GM18870 (cell line): ENCODE results near the gene TSEN54.

ENCODE experiments used
- ATAC-seq: cut with Tn5 transposase; IDR thresholded peaks from one replicate; pipeline ENCODE4 v1.9.1; 2021; ENCODE audit warnings: moderate library complexity; ENCODE audit not compliant: unreplicated experiment

The TSEN54 gene

GRCh38 chr17:75558666-75559530, 42.6 kb downstream of the TSEN54 start:
- ATAC-seq: no peak

- no peak for ATAC-seq
These were observed 43.7 kb downstream of the TSEN54 start for GRCh38 chr17:75559958-75560533.

DNA sequence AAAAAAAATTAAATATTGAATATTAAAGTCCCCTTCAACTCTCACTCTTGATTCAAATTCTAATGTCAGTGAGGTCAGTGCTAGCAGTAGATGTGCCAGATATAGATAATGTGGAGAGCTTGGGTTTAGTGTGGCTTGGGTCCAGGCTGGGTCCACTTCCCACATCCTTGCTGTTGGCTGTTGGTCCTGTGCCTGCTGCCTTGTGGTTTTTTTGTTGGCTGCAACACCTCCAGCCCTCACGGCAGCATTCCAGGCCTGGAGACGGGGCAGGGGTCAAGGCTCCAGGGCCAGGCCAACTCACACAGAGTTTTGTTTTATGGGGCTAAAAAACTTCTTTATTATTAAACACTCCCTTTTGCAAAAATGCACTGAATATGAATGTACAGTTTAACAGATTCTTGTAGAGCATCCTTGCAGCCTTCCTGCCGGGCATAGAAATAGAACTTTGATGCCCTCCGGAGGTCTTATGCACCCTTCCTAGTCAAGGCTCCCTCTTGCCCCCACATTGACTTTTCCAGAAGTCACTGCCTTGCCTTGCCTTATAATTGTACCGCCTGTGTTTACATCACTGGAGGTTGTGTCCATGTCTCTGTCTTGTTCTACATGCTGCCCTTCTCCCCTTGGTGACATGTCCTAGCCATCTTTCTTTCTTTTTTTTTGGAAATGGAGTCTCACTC, 45.7 kb downstream of the TSEN54 start:
- no peak for ATAC-seq

- no peak for ATAC-seq
These were observed 46.9 kb downstream of the TSEN54 start for GRCh38 chr17:75563063-75563758.

DNA sequence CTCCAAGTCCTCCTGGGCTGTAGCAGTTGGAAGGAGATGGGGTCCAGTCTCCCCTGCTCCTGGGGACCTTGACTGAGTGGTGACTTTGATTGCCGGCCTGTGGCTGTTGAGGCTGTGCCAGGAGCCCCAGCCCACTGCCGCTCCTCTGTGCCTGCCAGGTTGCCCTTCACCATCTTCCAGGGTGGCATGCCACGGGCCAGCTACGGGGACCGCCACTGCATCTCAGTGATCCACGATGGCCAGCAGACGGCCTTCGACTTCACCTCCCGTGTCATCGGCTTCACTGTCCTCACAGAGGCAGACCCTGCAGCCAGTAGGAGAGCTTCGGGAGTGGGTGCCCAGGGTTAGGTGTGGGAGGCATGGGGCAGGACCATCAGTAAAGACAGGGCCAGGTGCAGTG, 47.9 kb downstream of the TSEN54 start:
- no peak for ATAC-seq

GRCh38 chr17:75565066-75565465, 48.7 kb downstream of the TSEN54 start:
- no peak for ATAC-seq

DNA sequence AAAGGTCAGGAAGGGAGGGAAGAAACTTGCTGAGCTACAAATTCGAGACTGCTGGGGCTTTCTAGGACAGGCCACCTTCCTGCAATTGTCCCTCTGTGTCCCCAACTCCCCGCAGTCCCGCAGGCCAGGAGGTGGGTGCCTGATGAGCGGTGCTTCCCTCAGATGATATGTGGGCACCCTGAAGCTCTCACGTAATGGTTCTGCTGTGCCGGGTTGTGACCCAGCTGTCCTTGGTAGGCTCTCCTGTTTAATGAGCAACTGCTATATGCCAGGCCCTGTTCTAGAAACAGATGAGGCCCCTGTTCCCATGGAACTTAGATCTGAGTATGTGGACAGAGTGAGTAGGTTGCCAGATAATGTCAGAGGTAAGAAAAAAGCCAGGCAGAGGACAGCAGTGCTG, 49.3 kb downstream of the TSEN54 start:
- ATAC-seq: no peak

- no peak for ATAC-seq
These were observed 50.1 kb downstream of the TSEN54 start for GRCh38 chr17:75566416-75566815.

GRCh38 chr17:75566834-75567233, 50.5 kb downstream of the TSEN54 start:
- ATAC-seq: no peak

DNA sequence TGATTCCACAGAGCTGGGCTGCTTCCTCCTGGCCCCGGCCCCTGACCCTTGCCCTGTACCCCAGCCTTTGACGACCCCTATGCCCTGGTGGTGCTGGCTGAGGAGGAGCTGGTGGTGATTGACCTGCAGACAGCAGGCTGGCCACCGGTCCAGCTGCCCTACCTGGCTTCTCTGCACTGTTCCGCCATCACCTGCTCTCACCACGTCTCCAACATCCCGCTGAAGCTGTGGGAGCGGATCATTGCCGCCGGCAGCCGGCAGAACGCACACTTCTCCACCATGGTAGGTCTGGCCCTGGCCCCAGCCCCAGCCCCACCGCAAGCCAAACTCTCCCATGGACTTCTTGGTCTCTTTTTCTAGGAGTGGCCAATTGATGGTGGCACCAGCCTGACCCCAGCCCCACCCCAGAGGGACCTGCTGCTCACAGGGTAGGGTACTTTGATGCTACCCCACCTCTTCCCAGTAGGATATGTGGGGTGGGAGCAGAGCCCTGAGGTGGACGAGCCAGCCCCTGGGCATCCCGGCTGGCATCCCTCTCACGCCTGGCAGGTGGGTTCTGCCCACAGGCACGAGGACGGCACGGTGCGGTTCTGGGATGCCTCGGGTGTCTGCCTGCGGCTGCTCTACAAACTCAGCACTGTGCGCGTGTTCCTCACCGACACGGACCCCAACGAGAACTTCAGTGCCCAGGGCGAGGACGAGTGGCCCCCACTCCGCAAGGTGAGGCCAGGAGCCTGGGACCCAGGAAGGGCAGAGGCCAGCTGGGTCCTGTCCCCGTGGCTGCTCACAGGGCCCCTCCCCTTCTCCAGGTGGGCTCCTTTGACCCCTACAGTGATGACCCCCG, 52.3 kb downstream of the TSEN54 start:
- ATAC-seq: no peak

DNA sequence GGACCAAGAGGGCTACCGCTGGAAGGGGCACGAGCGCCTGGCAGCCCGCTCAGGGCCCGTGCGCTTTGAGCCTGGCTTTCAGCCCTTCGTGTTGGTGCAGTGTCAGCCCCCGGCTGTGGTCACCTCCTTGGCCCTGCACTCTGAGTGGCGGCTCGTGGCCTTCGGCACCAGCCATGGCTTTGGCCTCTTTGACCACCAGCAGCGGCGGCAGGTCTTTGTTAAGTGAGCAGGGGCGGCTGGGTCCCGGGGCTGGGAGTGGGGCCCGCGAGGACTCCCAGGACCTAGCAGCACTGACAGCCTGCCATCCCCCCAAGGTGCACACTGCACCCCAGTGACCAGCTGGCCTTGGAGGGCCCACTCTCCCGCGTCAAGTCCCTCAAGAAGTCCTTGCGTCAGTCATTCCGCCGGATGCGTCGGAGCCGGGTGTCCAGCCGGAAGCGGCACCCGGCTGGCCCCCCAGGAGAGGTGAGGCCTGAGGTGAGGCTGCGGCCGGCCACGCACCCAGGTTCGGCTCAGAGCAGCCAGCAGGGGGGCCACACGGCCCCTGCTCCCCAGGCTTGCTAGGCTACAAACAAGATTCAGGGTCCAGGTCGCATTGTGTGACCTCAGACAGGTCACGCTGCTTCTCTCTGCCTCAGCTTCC, 53.8 kb downstream of the TSEN54 start:
- no peak for ATAC-seq

DNA sequence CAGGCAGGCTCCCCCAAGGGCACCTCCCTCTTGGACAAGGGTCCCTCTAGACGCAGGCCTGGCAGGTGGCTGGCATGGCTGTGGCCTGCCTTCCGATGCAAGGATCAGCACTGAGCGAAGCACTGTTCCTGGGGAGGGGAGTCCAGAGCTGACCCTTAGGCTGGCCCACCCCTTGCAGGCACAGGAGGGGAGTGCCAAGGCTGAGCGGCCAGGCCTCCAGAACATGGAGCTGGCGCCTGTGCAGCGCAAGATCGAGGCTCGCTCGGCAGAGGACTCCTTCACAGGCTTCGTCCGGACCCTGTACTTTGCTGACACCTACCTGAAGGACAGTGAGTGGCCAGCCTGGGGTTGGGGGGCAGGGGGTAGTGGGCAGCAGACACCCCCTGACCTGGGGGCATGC, 54.4 kb downstream of the TSEN54 start:
- no peak for ATAC-seq

DNA sequence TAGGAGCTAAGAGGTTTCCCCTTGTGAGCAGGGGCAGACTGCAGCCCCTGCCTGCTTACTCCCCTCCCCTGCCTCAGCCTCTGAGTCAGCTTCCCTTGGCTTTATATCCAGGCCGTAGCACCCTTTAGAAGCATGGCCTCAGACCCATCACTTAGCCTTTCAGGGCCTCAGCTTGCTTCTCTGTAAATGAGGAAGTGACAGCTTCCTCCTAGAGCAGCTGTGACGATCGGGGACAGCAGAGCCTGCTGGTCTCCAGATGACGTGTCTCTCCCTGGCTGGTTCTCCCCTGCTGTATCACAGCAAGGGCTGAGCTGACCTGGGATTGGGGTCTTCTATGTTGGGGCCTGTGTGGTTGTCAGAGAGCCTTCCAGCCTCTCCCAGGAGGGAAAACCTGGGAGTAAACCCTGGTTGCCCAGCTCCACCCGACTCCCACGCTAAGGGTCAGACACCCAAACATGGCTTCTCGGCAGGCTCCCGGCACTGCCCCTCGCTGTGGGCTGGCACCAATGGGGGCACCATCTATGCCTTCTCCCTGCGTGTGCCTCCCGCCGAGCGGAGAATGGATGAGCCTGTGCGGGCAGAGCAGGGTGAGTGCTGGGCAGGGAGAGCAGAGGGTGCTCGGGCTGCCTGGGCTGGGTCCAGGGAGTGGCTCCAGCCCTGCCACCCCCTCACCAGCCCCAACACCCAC, 55.0 kb downstream of the TSEN54 start:
- no peak for ATAC-seq

- no peak for ATAC-seq
These were observed 55.5 kb downstream of the TSEN54 start for GRCh38 chr17:75571885-75572215.

DNA sequence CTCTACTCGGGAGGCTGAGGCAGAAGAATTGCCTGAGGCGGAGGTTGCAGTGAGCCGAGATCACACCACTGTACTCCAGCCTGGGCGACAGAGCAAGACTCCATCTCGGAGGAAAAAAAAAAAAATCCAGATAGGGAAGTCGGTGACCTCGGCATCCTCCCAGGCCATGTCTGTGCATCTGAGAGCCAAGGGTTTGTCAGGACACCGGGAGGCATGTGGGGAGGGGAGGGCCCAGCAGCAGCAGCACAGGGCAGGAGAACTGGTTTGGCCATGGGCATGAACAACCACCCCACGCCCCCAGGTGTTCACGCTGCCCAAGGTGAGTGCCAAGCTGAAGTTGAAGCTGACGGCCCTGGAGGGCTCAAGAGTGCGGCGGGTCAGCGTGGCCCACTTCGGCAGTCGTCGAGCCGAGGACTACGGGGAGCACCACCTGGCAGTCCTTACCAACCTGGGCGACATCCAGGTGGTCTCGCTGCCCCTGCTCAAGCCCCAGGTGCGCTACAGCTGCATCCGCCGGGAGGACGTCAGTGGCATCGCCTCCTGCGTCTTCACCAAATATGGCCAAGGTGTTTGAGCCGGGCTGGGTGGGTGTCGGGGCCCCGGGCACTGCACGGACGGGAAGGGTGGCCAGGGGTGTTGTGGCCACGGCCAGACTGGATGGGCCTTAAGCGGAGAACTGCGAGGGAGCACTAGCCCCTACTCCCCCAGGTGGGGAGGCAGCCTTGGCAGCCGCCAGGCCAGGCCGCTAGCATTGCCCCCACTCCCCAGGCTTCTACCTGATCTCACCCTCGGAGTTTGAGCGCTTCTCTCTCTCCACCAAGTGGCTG, 56.6 kb downstream of the TSEN54 start:
- no peak for ATAC-seq

- ATAC-seq: no peak
These were observed 57.2 kb downstream of the TSEN54 start for GRCh38 chr17:75573540-75573957.

DNA sequence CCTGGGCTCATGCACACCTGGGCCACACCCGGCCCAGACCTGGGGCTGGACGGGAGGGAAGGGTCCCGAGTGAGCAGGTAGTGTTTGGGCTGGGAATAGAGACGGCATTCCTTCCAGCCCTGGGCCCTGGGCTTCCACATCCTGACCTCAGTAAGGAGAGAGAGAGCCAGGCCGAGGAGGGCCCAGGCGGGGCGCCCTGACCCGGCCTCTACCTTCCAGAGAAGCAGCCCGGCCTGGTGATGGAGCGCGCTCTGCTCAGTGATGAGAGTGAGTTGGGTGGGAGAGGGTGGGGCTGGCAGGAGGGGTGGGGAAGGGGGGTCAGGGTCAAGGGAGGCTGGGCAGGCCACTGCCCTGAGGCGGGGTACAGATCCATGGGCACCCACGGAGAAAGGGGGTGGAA, 57.7 kb downstream of the TSEN54 start:
- ATAC-seq: no peak
